T follicular helper cell (primary cell): Measurements from ENCODE around the gene GPR17.

Source experiments
- DNase-seq: peaks from one replicate; pipeline ENCODE4 v3.0.0-alpha.2; 2020; ENCODE audit warnings: low read depth

The GPR17 gene

GRCh38 chr2:127614246-127614645, 31.7 kb upstream of the GPR17 start:
- DNase-seq, result no peak

- no peak for DNase-seq
Measured at GRCh38 chr2:127614731-127615130, 31.2 kb upstream of the GPR17 start.

GRCh38 chr2:127615511-127616166, 30.3 kb upstream of the GPR17 start:
- no peak for DNase-seq

GRCh38 chr2:127618551-127619202, 27.3 kb upstream of the GPR17 start:
- no peak for DNase-seq

- DNase-seq, result no peak
Measured at GRCh38 chr2:127619203-127619590, 26.8 kb upstream of the GPR17 start.

- no peak for DNase-seq
Measured at GRCh38 chr2:127619877-127620705, 25.9 kb upstream of the GPR17 start.

- no peak for DNase-seq
Measured at GRCh38 chr2:127620866-127621265, 25.1 kb upstream of the GPR17 start.

GRCh38 chr2:127621981-127622431, 23.9 kb upstream of the GPR17 start:
- no peak for DNase-seq

GRCh38 chr2:127622561-127623387, 23.2 kb upstream of the GPR17 start:
- DNase-seq, result no peak

- DNase-seq, result no peak
Measured at GRCh38 chr2:127623388-127624319, 22.3 kb upstream of the GPR17 start.

- no peak for DNase-seq
Measured at GRCh38 chr2:127624320-127624755, 21.6 kb upstream of the GPR17 start.

- DNase-seq, result no peak
Measured at GRCh38 chr2:127624756-127625571, 21.0 kb upstream of the GPR17 start.

GRCh38 chr2:127625572-127625951, 20.4 kb upstream of the GPR17 start:
- DNase-seq, result no peak

GRCh38 chr2:127626175-127626574, 19.8 kb upstream of the GPR17 start:
- no peak for DNase-seq

GRCh38 chr2:127626917-127627739, 18.8 kb upstream of the GPR17 start:
- DNase-seq, result no peak

- no peak for DNase-seq
Measured at GRCh38 chr2:127627740-127628571, 18.0 kb upstream of the GPR17 start.

- no peak for DNase-seq
Measured at GRCh38 chr2:127628767-127629614, 17.0 kb upstream of the GPR17 start.
